ENCODE measurements around the gene DDX49.

- TF ChIP-seq, protein P1, sequence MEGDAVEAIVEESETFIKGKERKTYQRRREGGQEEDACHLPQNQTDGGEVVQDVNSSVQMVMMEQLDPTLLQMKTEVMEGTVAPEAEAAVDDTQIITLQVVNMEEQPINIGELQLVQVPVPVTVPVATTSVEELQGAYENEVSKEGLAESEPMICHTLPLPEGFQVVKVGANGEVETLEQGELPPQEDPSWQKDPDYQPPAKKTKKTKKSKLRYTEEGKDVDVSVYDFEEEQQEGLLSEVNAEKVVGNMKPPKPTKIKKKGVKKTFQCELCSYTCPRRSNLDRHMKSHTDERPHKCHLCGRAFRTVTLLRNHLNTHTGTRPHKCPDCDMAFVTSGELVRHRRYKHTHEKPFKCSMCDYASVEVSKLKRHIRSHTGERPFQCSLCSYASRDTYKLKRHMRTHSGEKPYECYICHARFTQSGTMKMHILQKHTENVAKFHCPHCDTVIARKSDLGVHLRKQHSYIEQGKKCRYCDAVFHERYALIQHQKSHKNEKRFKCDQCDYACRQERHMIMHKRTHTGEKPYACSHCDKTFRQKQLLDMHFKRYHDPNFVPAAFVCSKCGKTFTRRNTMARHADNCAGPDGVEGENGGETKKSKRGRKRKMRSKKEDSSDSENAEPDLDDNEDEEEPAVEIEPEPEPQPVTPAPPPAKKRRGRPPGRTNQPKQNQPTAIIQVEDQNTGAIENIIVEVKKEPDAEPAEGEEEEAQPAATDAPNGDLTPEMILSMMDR (IDR thresholded peaks at IDR 0.05; ENCODE audit: low read depth, low read length, missing input control): no peak
- TF ChIP-seq EGR1 (IDR thresholded peaks at IDR 0.05; ENCODE audit: low read depth in 2 of 2) (no peak), HNF4G (IDR thresholded peaks at IDR 0.05) (no peak), REST (IDR thresholded peaks at IDR 0.05) (no peak), FOXA1 (IDR thresholded peaks at IDR 0.05) (no peak)
Observed at GRCh38 chr19:18945297-18945696, 25.8 kb downstream of the DDX49 start.
